Measurements from ENCODE around the gene PHF20.
"Not testable (repeated sequence)": the region's sequence is repeated elsewhere in the genome, so short reads cannot be mapped to it uniquely, and the experiment has no call there.

The PHF20 gene

DNA sequence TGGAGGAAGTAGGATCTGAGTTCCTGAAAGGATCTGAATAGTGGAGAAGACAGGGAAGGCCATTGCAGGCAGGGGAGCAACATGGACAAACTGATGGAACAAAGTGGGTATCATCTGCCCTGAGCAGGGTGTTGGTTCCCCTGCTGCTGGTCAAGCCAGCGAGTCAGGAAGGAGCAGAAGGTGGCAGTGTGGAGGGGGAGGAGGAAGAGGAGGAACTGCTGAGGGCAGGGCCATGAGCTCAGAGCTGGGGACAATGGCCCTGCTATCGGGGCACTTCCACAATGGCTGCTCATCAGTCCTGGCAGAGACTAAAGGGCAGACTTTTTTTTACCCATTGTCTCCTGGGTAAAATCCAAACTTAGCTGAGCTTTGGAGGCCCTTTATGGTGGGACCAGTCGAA is 210.2 kb downstream of the PHF20 start:
- DNase-seq, result no peak

DNA sequence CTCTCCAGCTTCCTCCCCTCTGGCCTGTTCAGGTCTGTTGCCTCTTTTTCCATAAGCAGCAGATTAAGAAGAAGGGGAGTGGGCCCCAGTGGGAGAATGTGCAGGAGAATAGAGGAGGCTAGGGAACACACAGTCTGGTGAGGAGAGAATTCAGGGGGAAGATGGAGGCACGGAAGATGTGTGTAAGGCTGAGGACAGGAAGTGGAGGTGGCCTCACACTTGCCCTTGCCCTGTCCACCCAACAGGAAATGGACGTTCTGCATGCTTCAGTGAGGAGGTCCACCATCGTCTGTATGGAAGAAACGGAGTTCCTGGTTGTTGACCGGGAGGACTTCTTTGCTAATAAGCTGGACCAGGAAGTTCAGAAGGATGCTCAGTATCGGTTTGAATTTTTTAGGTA is 212.6 kb downstream of the PHF20 start:
- DNase-seq, result no peak

DNA sequence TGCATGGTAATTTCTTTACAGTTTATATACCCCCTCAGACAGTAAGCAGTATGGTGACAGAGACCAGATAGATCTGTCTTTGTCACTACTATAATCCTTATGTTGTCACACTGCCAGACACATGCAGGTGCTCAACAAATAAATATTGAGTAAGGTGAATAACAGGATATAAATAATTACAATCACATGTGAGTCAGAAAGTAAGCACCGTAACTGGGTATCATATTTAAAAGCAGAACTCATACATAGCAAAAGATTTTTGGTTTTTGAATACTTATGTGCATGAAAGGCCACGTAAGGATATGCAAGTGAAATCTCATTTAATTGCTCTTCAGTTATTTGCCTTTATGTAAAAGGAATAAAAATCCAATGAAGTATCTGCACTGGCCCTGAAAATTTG is 214.0 kb downstream of the PHF20 start:
- no peak for DNase-seq

DNA sequence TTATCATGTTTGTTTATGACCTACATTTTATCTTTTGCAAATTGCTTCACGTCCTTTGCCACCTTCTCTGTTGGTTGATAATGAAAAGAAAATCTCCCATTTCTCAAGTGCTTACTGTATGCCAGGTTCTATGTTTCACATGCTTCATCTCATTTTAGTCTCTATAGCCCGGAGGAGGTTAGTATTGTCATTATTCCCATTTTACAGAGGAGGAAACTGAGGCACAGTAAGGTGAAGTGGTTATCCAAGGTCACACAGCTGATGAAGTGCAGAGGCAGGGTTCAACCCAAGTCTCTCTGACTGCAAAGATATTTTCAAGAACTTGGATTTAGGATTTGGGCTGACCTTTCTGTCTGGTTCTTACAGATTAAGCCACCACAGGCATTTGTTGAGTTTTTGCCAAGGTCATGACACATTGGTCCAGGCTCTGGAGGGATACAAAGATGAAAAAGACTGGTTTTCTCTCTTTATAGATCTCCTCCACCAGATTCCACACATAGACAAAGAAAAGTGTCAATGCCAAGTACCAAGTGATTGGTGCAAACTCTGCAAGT is 217.2 kb downstream of the PHF20 start:
- no peak for DNase-seq

DNA sequence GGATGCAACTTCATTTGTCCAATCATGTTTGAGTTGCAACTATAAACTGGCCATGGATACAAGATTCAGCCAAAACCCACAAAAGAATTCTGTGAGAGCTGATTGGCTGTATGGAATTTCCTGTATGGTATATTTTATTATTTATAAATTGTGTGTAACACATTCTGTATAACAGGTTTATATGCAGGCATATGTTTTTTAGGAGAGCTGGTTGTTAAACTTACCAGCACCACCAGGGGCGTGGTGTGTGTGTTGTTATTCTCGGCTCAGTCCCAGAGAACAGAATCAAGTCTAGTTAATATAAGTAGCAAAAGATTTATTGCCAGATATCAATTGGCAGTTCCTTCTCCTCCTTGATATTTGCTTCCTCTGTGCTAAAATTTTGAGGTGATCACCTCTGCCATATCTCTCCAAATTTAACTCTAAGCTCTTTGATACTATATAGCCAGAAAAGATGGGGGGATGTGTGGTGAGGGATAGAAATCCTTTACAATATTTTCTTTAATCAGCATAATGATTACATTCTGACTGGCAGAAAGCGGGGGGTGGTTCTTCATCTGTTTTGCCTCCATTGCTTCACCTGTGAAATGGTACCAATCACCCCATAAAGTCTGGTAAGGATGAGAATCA is 219.4 kb downstream of the PHF20 start:
- DNase-seq, result no peak

DNA sequence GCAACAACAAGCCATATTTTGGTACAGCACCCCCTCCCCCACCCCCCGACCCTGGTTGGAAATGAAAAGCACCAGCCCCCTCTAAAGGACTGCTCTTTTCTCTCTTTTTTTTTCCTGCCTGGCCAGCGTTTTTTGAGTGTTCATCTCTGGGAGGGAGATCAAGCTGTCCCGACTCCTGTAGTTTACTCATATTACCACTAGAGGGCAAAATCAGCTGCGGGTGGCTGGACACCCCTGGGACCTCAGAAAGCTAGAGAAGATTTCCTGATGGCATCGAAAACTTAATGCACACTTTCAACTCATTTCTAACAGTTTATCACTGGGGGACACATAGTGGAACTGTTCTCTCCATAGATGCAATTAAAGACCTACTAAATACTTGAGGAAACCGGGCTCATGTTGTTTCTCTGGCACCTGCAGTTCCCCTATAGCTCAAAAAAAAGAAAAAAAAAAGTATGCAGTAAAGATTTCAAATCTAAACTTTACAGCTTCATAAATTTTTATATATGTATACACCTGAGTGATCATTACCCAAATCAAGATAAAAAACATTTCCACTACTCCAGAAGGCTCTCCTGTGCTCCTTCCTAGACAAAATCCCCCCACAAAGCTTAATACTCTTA is 221.0 kb downstream of the PHF20 start:
- peak; percentile 21 for DNase-seq

DNA sequence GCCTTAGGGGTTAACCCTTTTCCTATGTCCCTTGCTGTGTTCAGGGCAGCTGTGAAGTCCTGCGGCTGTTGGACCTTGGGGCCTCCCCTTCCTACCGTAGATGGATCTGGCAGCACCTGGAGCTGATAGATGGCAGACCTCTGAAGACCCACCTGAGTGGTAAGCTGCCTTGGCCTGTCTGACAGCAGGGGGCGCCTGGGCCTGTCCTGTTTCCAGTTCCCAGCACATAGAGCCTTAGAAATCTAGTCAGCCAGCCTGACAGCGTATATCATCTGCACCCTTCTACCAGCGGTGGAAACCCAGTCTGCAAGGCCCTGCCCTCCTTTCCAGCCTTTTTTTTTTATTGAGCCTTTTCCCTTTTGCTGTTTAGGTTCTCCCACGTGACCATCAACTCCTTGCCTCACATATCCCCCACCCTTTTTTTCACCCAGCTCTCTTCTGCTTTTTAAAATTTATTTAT is 223.2 kb downstream of the PHF20 start:
- peak; percentile 50 for DNase-seq

DNA sequence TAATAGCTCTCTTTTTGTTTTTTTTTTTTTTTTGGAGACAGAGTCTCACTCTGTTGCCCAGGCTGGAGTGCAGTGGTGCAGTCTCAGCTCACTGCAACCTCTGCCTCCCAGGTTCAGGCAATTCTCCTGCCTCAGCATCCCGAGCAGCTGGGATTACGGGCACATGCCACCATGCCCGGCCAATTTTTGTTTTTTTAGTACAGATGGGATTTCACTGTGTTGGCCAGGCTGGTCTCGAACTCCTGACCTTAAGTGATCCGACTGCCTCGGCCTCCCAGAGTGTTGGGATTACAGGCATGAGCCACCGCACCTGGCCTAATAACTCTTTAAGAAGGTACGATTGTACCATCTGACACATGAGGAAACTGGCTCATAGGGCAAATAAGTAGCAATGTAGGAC is 224.7 kb downstream of the PHF20 start:
- DNase-seq, result not testable (repeated sequence)

Measured in T1000 (cell line).